B cell (primary cell): ENCODE results near the gene NIPBL.

Source experiments
- CTCF ChIP-seq: fragments of 200-600 bp; IDR thresholded peaks from one replicate; pipeline ENCODE4 v1.8.0; 2022; ENCODE audit warnings: antibody characterized with exemption, mild to moderate bottlenecking
- EZH2 ChIP-seq: IDR thresholded peaks from 2 replicates; pipeline ENCODE4 v1.6.1; 2012; ENCODE audit warnings: borderline replicate concordance, low read depth, mild to moderate bottlenecking, moderate library complexity, low read length; ENCODE audit not compliant: insufficient read depth, poor library complexity, severe bottlenecking

- TF ChIP-seq CTCF (no peak), EZH2 (no peak)
Measured at GRCh38 chr5:36839489-36840476, 36.8 kb upstream of the NIPBL start.
